ENCODE measurements around the gene ATAD1.
A peak's percentile ranks its signal among the peaks of the same experiment; 100 is the strongest.

Gene ATAD1

DNA sequence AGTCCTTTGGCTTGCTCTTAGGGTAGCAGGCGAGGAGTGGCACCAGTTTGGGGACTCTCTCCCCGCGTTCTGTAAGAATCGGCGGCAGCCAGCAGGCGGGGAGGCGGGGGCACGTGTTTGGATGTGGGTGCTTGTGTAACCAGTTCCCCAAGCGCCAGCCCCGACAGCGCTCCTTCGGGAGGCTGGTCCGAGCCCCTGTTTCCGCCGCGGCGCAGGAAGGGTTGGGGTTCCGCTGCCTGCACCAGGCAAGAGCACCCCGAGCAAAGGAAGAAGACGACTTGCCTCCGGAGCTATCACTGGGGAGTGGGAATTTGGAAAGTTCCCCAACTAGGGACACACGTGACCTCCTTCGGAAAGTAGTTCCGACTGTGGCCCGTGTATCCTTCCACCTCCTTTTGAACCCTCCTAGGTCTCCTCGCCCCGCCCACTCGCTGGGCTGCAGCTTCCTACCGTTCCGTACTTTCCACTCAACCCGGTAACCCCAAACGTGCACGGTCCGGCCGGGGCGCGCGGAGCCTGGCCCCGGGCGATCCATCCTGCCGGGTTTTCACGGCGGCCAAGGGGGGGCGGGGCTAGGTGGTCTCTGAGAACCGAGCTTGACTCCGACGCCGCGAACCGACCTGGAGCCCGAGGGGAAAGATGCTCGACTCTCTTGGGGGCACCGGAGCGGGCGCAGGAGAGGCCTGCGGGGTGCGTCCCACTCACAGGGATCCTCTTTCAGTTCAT, 44.1 kb upstream of the ATAD1 start:
- Histone ChIP-seq H3K4me1 (ENCODE audit: low read length) (peaks cover 17% of the 10 kb centered on the region), H3K27ac (ENCODE audit: low read length) (peak overlapping the region; percentile 86), H3K79me2 (ENCODE audit: low read length) (peaks cover 43% of the 10 kb centered on the region), H3K9me3 (ENCODE audit: insufficient read depth, low read length) (no peaks in the 10 kb centered on the region), H3K9ac (ENCODE audit: low read length) (peak overlapping the region; percentile 91), H3K36me3 (replicated peaks; ENCODE audit: low read depth, low read length) (peaks cover 6% of the 10 kb centered on the region), H4K20me1 (ENCODE audit: insufficient read depth, low read length) (peaks cover 22% of the 10 kb centered on the region), H3K4me2 (ENCODE audit: low read length) (peak overlapping the region; percentile 97), H2AFZ (ENCODE audit: low read depth, low read length) (peak overlapping the region; percentile 78; the same call in 1 of the 2 replicates), H3K27me3 (ENCODE audit: low read depth, low read length) (no peaks in the 10 kb centered on the region), H3K4me3 (ENCODE audit: low read length) (peak overlapping the region; percentile 96)
- TF ChIP-seq, protein P1, sequence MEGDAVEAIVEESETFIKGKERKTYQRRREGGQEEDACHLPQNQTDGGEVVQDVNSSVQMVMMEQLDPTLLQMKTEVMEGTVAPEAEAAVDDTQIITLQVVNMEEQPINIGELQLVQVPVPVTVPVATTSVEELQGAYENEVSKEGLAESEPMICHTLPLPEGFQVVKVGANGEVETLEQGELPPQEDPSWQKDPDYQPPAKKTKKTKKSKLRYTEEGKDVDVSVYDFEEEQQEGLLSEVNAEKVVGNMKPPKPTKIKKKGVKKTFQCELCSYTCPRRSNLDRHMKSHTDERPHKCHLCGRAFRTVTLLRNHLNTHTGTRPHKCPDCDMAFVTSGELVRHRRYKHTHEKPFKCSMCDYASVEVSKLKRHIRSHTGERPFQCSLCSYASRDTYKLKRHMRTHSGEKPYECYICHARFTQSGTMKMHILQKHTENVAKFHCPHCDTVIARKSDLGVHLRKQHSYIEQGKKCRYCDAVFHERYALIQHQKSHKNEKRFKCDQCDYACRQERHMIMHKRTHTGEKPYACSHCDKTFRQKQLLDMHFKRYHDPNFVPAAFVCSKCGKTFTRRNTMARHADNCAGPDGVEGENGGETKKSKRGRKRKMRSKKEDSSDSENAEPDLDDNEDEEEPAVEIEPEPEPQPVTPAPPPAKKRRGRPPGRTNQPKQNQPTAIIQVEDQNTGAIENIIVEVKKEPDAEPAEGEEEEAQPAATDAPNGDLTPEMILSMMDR (IDR thresholded peaks at IDR 0.05; ENCODE audit: low read depth, low read length): no peak
- TF ChIP-seq EZH2phosphoT487 (IDR thresholded peaks at IDR 0.05; ENCODE audit: low read depth): no peak

DNA sequence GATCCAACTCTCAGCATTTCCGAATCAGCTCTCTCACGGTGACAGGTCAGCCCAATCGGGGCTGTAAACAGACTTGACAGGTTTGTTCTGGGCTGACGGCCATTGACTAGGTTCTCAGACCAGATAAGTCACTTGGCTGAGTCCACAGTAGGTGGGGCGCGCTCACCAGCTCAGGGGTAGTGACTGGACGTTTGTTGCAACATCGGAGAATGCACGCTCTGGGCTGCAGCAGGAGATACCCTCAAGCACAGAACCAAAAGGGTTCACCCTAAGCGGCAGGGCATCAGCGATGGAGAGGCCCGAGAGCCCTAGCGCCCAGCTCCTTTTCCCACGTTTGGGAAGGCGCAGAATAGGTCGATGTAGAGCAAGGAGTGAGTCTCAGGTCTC, 43.5 kb upstream of the ATAD1 start:
- H2AFZ ChIP-seq (ENCODE audit: low read depth, low read length): peak overlapping the region; percentile 78; the same call in 1 of the 2 replicates
- peak overlapping the region; percentile 91 for H3K9ac ChIP-seq (ENCODE audit: low read length)
- H3K4me3 ChIP-seq (ENCODE audit: low read length): peak overlapping the region; percentile 96
- no peak for TF ChIP-seq EZH2phosphoT487 (IDR thresholded peaks at IDR 0.05; ENCODE audit: low read depth)
- TF ChIP-seq, protein P1 (IDR thresholded peaks at IDR 0.05; ENCODE audit: low read depth, low read length): peak; percentile 38
- no peaks in the 10 kb centered on the region for H3K9me3 ChIP-seq (ENCODE audit: insufficient read depth, low read length)
- peaks cover 2% of the 10 kb centered on the region for H3K36me3 ChIP-seq (replicated peaks; ENCODE audit: low read depth, low read length)
- peaks cover 37% of the 10 kb centered on the region for H3K79me2 ChIP-seq (ENCODE audit: low read length)
- H3K4me1 ChIP-seq (ENCODE audit: low read length): peaks cover 14% of the 10 kb centered on the region
- peak overlapping the region; percentile 86 for H3K27ac ChIP-seq (ENCODE audit: low read length)
- H4K20me1 ChIP-seq (ENCODE audit: insufficient read depth, low read length): peaks cover 17% of the 10 kb centered on the region
- peak overlapping the region; percentile 97 for H3K4me2 ChIP-seq (ENCODE audit: low read length)
- no peaks in the 10 kb centered on the region for H3K27me3 ChIP-seq (ENCODE audit: low read depth, low read length)

DNA sequence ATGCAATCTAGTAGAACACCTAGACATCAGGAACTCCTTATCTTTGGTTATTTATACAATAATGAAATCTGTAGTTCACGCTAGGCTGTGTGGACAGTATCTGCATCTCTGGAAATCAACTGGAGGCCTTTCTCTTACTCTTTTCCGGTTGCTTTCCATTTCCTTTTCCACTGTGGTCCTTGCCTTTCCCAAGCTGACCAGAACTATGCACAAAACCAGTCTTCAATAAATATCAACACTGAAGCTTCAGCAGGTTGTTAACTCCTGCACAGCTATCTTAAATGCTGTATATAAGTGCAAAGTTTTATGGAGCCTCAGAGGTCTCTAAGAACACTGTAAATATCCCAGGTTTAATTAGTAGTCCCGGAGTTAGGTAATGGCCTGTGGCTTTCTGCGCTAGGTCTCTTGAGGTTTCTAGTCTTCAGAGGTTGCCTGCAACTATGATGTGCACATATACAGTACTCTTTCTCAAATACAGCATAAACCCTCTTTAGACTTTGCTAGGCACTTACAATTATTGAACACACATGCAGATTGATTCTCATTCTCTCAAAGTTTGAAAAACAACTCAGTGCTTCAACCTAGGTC, 42.9 kb upstream of the ATAD1 start:
- Histone ChIP-seq H3K27ac (ENCODE audit: low read length) (no peak overlapping the region), H3K9ac (ENCODE audit: low read length) (peak overlapping the region; percentile 91)

More for the DNA sequence above, 42.9 kb upstream of the ATAD1 start:
- H3K79me2 ChIP-seq (ENCODE audit: low read length): peaks cover 31% of the 10 kb centered on the region
- no peak for TF ChIP-seq EZH2phosphoT487 (IDR thresholded peaks at IDR 0.05; ENCODE audit: low read depth)
- TF ChIP-seq, protein P1 (IDR thresholded peaks at IDR 0.05; ENCODE audit: low read depth, low read length): no peak
- H3K27me3 ChIP-seq (ENCODE audit: low read depth, low read length): no peaks in the 10 kb centered on the region
- no peaks in the 10 kb centered on the region for H3K36me3 ChIP-seq (replicated peaks; ENCODE audit: low read depth, low read length)
- H2AFZ ChIP-seq (ENCODE audit: low read depth, low read length): 0 out of 2 replicates have a peak overlapping the region, but pooled peaks have one; percentile 78
- H3K9me3 ChIP-seq (ENCODE audit: insufficient read depth, low read length): no peaks in the 10 kb centered on the region
- H3K4me3 ChIP-seq (ENCODE audit: low read length): peak overlapping the region; percentile 96
- H3K4me1 ChIP-seq (ENCODE audit: low read length): peaks cover 13% of the 10 kb centered on the region
- peak overlapping the region; percentile 97 for H3K4me2 ChIP-seq (ENCODE audit: low read length)
- peaks cover 10% of the 10 kb centered on the region for H4K20me1 ChIP-seq (ENCODE audit: insufficient read depth, low read length)
